Esophagus muscularis mucosa (tissue), 3 donors: ENCODE measurements around the gene IL15RA.

Experiments
- CTCF ChIP-seq, 3 experiments: fragments of 200-600 bp in 2 of 3; fragments of 450-650 bp in 1 of 3; sonication (generic) in 2 of 3; IDR thresholded peaks; one replicate each; pipeline ENCODE4 v1.5.1; 2017 to 2019; ENCODE audit warnings: antibody characterized with exemption in 3 of 3, mild to moderate bottlenecking in 2 of 3, moderate library complexity in 1 of 3
- EP300 ChIP-seq: sonication (generic); formaldehyde crosslinking; IDR thresholded peaks from one replicate; pipeline ENCODE4 v1.6.1; 2017; ENCODE audit warnings: antibody characterized with exemption

DNA sequence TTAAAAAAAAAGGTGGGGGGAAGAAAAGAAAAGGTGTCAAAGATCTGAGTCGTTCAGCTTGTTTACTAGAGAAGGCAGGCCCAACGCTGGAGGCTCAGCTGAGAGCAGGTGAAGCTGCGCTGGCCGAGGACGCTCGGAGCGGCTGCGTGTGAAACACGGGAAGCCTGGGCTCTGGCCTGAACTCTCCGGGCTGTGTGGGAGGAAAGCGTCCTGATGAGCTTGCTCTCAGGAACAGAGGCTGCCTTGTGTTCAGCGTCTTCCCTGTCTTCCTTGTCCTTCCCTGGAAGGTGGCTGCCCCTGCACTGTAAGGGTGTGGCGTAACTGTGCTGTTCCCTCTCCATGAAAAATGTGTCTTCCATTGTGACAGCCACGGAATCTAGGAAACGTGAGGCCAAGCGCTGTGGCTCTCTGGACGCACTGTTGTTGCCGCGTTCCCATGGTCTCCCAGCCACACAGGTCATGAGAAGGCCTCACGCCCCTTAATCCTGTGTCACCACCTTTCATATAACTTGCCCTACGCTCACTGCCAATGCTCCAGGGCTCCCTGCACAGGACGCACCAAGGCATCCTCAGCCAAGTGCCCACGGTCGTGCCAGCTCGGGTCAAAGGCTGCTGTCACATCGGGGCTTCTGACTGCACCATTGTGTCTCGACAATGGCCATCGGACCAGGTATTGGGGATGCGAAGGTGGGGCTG is 15.8 kb downstream of the IL15RA start:
- TF ChIP-seq CTCF (IDR thresholded peaks at IDR 0.05): no peak
- no peak for TF ChIP-seq EP300
